Stimulated activated CD4-positive, alpha-beta T cell treated with anti-CD3 and anti-CD28 coated beads, Interleukin-2, amount 100 ng/mL, for 4 hours (primary cell): ENCODE results near the gene RNF145.
"Not testable (repeated sequence)": the region's sequence is repeated elsewhere in the genome, so short reads cannot be mapped to it uniquely, and the experiment has no call there.

ENCODE experiments used
- DNase-seq: peaks from one replicate; pipeline ENCODE4 v3.0.0-alpha.2; 2020; ENCODE audit warnings: low read depth

RNF145 gene

GRCh38 chr5:159189310-159189709, 20.0 kb downstream of the RNF145 start:
- no peak for DNase-seq

- DNase-seq, result no peak
Measured at GRCh38 chr5:159187719-159188118, 21.6 kb downstream of the RNF145 start.

- no peak for DNase-seq
Measured at GRCh38 chr5:159186319-159186718, 23.0 kb downstream of the RNF145 start.

DNA sequence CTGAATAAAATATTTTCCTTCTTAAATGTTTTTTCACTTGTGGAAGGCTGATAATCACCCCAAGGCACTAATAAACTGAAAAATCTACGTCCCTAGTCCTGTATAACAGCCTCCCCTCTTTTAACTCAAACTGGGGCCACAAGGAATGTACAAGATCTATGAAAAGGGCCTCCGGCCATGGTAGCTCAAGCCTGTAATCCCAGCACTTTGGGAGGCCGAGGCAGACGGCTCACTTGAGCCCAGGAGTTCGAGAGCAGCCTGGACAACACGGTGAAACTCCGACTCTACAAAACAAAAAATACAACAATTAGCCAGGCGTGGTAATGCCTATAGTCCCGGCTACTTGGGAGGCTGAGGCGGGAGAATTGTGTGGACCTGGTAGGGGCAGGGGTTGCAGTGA, 23.6 kb downstream of the RNF145 start:
- no peak for DNase-seq

DNA sequence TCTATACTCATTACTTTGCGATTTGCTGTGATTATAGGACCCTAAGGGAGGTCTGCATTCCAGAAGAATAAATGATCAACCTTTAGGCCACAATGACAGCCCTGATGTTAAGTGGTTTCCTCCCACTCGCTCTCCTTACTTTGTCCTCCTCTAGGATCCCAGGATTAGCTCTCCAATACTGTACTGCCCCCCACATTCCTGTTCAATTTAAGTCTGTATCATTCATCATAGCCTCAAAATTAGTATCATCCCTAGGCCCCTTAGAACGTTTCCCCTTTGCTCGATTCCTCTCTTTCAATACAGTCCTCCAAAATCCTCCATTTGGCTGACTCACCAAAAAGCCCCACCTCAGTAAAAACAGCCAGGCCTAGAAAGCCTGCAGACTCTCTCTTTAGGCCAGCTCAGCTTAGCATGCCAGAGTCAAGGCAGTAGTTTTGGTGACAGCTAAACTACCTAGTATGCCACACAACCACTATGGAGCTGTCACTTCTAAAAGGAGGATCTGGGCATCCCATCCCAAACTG, 24.4 kb downstream of the RNF145 start:
- peak; percentile 31 for DNase-seq

GRCh38 chr5:159184236-159184635, 25.1 kb downstream of the RNF145 start:
- no peak for DNase-seq

DNA sequence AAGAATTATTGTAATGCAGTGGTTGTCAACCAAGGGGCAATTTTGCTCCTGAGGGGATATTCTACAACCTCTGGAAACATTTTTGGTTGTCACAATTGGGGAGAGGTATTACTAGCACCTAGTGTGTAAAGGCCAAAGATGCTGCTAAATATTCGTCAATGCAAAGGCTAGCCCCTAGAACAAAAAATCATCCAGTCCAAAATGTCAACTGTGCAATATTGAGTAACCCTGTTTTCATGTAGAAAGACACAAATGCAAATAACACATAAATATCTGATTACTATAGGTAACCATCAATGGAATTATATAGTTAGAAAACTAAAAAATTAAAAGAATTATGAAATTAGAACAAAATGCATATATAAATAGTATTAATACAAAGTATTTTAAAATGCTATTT, 26.1 kb downstream of the RNF145 start:
- no peak for DNase-seq

DNA sequence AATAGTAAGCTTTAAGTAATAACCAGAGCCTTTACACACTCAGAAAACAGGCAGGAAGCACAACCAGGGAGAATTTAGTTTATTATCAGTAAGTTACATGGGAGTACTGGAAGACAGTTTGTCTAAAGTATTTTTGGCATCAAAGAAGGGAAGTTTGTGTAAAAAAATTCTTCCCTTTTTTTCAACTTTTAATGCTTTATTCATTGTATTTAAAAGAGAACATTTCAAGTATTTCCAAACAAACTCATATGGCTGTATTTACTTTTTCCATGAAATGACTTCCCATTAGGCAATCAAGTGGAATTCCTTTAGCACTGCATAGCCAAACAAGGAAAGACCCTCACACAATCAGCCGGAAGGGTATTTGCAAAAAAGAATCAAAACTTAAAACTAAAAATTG, 26.7 kb downstream of the RNF145 start:
- DNase-seq, result no peak

- no peak for DNase-seq
Measured at GRCh38 chr5:159181651-159182050, 27.7 kb downstream of the RNF145 start.

DNA sequence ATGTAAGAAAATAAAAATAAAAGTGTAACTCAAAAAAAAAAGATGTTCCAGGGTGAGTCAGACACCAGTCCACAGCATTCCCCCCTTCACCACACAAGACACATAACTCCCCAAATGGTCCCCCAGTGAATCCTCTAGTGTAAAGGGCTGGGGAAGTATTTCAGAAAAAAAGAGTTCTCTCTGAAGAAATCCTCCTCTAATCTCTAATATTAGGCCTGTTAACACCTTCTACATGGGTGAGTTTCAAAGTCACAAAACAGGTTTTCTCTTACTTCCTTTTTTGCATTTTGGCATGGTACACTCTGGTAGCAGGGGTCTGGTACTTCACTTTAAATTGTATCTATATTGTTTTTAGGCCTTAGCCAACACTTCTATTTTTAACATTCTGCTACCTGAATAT, 28.2 kb downstream of the RNF145 start:
- DNase-seq, result no peak

- no peak for DNase-seq
Measured at GRCh38 chr5:159179529-159180305, 29.6 kb downstream of the RNF145 start.

GRCh38 chr5:159178978-159179377, 30.4 kb downstream of the RNF145 start:
- peak; percentile 15 for DNase-seq

- no peak for DNase-seq
Measured at GRCh38 chr5:159175547-159175946, 33.8 kb downstream of the RNF145 start.

DNA sequence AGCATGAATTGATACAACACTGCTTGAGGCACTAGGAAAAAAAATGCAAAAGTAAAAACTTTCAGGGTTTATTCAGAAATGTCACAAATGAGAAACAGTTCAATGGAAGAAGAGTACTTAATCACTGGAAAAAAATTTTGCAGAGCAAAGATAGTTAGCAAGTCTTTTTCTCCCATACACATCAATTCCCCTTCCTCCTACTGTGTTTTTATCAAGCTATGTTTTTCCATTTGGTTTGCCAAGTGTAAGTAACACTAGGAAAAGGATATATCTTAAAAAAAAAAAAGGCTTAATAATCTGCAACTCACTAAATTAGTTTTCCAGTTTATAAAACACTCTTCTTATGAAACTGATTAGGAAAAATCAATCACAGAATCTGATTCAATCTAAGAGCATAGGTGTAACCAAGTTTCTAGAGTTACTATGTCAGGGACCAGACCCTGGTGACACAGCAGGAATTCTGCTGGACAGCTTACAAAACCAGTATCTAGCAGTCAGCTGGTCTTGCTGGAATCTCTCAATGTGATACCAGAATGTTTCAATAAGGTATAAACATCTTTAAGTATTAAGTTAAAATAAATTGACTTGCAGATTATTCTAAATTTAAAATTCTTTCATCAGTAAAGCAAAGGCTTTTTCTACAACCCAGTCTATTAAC, 34.7 kb downstream of the RNF145 start:
- DNase-seq, result no peak

- DNase-seq, result no peak
Measured at GRCh38 chr5:159171274-159171673, 38.1 kb downstream of the RNF145 start.

DNA sequence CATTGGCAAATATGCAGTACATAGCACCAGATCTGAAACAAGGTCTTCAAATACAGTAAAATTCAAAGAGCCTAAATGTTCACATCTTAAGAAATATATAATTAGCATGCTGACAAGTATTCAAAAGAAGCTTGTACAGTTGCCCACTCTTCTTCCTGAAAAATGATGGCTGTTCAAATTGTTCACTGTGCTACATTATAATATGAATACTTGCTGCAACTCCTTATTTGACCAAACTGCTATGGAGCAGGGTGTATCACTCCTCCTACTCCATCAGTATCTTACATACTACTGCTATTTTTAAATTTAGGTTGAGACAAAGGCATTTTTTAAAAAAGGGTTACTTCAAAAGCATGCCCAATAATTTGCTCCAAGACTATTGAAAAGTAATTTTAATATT, 39.3 kb downstream of the RNF145 start:
- DNase-seq, result no peak

- no peak for DNase-seq
Measured at GRCh38 chr5:159166416-159166815, 42.9 kb downstream of the RNF145 start.

DNA sequence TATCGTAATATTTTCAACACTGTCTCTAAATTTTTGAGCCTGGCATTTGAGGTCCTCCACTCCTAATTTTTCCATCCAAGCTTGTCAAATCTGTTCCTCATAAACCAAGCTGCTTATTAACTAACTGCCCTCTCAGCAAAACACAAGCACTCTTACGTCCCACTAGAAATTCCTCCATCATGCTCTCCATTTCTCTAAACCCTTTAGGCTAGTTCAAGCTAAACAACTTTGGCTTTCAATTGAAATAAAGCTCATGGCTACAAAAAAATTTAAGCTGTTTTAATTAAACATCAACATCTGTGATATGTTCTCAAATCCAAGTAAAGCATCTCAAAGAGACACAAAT, 45.7 kb downstream of the RNF145 start:
- DNase-seq, result no peak

DNA sequence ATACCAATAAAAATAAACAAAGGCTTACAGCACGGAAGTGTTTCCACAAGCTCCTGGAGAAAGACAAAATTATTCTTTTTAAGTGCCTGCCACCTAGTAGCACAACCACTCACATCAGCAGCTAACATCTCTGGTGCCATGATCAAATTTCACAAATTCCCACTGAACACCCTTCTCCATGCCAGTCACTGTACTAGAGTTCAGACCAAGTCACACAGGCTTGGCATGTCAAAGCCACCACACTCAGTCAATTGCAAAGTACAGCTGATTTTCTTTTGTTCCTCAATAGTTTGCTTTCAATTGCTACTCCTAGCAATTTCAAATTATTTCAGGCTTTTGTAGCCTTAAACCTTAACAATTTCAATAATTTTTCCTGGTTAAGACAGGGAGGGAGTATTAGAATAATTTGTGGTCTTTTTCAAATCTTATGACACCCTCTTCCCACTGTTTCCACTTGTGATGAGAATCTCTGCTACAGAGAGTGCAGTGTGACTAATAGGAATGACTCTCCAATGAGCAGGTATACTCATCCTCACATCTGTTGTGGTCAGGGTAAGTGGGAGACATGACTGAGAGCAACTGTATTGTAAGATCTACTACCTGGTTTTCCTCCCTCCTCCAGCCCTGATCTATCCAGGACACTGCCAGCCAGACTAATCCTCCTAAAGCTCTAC, 46.2 kb downstream of the RNF145 start:
- no peak for DNase-seq

DNA sequence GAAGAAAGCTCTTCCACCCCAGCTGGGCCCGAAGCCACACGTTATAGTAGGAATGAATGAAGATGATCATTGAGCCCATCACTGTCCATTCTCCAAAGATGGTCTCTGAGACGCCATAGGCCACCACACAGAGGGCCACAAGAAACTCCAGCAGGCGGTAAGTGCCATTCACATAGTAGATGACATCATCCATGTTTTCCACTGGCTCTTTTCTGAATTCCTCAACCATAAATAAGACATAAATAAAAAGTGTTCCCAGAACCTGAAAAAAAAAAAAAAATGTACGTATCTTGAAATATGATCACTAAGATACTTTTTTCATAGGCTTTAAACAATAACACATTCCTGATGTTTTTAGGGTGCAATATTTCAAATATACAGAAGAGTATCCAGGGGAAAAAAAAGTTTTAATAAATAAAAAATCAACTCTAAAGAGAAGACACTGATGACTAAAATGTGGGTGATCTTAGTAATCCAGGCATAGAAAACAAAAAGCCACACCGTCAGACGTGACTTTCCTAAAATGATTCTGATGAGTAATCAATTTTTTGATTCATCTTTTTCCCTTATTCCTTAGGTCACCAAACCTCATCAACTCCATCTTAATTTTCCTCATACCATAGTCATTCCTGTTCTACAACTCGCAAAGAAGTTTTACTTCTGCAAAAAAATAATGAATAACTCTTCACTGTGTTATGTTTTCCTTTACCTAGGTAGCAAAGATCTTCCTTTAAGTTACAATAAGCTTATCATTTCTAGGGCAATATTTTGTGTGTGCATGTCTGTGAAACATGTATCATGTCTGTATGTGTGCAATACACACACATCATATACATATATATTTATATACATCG, 47.8 kb downstream of the RNF145 start:
- no peak for DNase-seq

- DNase-seq, result not testable (repeated sequence)
Measured at GRCh38 chr5:159158553-159159091, 50.7 kb downstream of the RNF145 start.

GRCh38 chr5:159157552-159157951, 51.8 kb downstream of the RNF145 start:
- DNase-seq, result no peak
